Esophagus squamous epithelium (tissue), 5 donors: ENCODE measurements around the gene SH2D1B. TPM values are rescaled to one million over a fixed set of nuclear protein-coding genes. Genes with fewer than 3 reads are reported as not detected.

Experiments
- DNase-seq: peaks from one replicate; lab custom pipeline; 2025; lab: John Stamatoyannopoulos, UW
- H3K27ac ChIP-seq, 4 donors: fragments of 200-600 bp; sonication (generic); one replicate each; pipeline ENCODE4 v1.5.1; 2016 to 2019; ENCODE audit warnings: mild to moderate bottlenecking in 1 of 4
- H3K27me3 ChIP-seq, 4 donors: fragments of 200-600 bp; sonication (generic); 1 replicate in 3 of 4; 2 replicates in 1 of 4; pipeline versions ENCODE4 v1.5.1 to v1.6.0; 2017 to 2021; ENCODE audit warnings: antibody characterized with exemption in 1 of 4
- H3K36me3 ChIP-seq, 3 donors: fragments of 200-600 bp; sonication (generic); one replicate each; pipeline ENCODE4 v1.5.1; 2016 to 2019
- H3K4me1 ChIP-seq, 3 donors: fragments of 200-600 bp; sonication (generic); one replicate each; pipeline ENCODE4 v1.5.1; 2017 to 2019
- H3K4me3 ChIP-seq, 4 donors: fragments of 200-600 bp; sonication (generic); 1 replicate in 3 of 4; 2 replicates in 1 of 4; pipeline ENCODE4 v1.5.1; 2016 to 2019; ENCODE audit warnings: mild to moderate bottlenecking in 2 of 4, moderate library complexity in 1 of 4
- H3K9me3 ChIP-seq, 3 donors: fragments of 200-600 bp; sonication (generic); one replicate each; pipeline ENCODE4 v1.5.1; 2016 to 2019
- CTCF ChIP-seq, 6 experiments: fragments of 450-650 bp in 4 of 6; fragments of 200-600 bp in 2 of 6; sonication (generic) in 2 of 6; IDR thresholded peaks; one replicate each; pipeline ENCODE4 v1.5.1; 2016 to 2019; ENCODE audit warnings: antibody characterized with exemption in 6 of 6, mild to moderate bottlenecking in 4 of 6, moderate library complexity in 4 of 6
- POLR2A ChIP-seq, 4 donors: fragments of 450-650 bp; IDR thresholded peaks; one replicate each; pipeline ENCODE4 v1.6.1; 2017; ENCODE audit warnings: antibody characterized with exemption in 4 of 4, mild to moderate bottlenecking in 4 of 4, moderate library complexity in 3 of 4
- WGBS, 2 donors: methylation state at CpG; one replicate each; pipeline ENCODE4 v1.1.5; 2018; 5-methylcytosine and 5-hydroxymethylcytosine counted together
- intact Hi-C: fragments of 100-400 bp; cut with DNase I; formaldehyde crosslinking; loops from one replicate; pipeline ENCODE4 v1.15.0; 2022
- total RNA-seq, 4 donors: library from RNA; depleted of rRNA; stranded (reverse); fragments of >200 nt; gene quantifications; one replicate each; pipeline ENCODE4 v1.1.0, GENCODE V29; 2016
- donor health status: DM: yes; HTN: yes; CAD: no.

Gene SH2D1B
- total RNA-seq, 4 donors from 2014 or later, result 0.57 to 2.7 (median 0.78) TPM

GRCh38 chr1:162417650-162418049, 5.7 kb upstream of the SH2D1B start:
- DNase-seq, result no peak
- 86 to 93% methylated on average over 7 of the region's 7 CpGs for WGBS, 2 donors
- Histone ChIP-seq H3K27me3 (no peaks in the 10 kb centered on the region), H3K4me3 (no peak overlapping the region), H3K27ac (no peak overlapping the region), H3K9me3 (no peaks in the 10 kb centered on the region), H3K4me1 (peaks cover 0 to 27% (median 0%) of the 10 kb centered on the region in 3 donors), H3K36me3 (no peaks in the 10 kb centered on the region)
- intact Hi-C loops, result no loop called here
- TF ChIP-seq CTCF (IDR thresholded peaks at IDR 0.05) (no peak), POLR2A (IDR thresholded peaks at IDR 0.05) (no peak)

DNA sequence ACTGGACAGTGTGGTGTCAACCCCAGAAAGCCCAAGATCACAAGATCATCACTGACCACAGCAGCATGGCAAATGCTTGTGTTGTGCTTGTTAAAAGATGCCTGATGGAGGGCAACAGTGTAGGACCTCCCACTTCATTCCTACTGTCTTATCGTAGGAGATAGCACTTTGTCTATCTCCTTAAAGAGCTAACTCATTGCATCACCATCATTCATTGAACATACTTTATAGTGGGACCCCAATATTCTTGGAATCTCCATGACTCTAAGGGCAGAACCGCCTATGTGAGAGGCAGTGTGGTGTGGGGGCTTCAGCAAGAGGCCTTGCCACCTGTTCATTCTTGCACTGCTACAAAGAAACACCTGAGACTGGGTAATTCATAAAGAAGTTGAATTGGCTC, 5.0 kb upstream of the SH2D1B start:
- Histone ChIP-seq H3K4me3 (no peak overlapping the region), H3K9me3 (no peaks in the 10 kb centered on the region), H3K36me3 (no peaks in the 10 kb centered on the region), H3K27ac (no peak overlapping the region), H3K27me3 (no peaks in the 10 kb centered on the region), H3K4me1 (peaks cover 0 to 27% (median 0%) of the 10 kb centered on the region in 3 donors)
- 70 to 100% methylated on average over 1 to 2 of the region's 2 CpGs for WGBS, 2 donors
- no peak for DNase-seq
- TF ChIP-seq CTCF (IDR thresholded peaks at IDR 0.05) (no peak), POLR2A (IDR thresholded peaks at IDR 0.05) (no peak)
- intact Hi-C loops, result no loop called here

DNA sequence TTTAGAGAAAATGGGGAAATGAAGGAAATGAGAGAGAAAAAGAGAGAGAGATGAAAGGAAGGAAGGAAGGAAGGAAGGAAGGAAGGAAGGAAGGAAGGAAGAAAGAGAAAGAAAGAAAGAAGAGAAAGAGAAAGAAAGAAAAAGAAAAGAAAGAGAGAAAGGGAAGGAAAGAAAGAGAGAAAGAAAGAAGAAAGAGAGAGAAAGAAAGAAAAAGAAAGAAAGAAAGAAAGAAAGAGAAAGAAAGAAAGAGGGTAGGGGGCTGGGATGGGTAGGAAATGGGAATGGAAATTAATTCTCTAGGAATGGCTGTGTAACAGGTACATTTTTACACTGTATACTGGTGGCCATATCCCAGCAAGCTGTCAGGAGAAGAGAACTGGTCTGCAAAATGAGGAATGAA, 4.3 kb upstream of the SH2D1B start:
- Histone ChIP-seq H3K4me3 (no peak overlapping the region), H3K36me3 (no peaks in the 10 kb centered on the region), H3K27ac (no peak overlapping the region), H3K9me3 (no peaks in the 10 kb centered on the region), H3K4me1 (peaks cover 0 to 27% (median 0%) of the 10 kb centered on the region in 3 donors), H3K27me3 (no peaks in the 10 kb centered on the region)
- intact Hi-C loops, result no loop called here
- no peak for DNase-seq
- TF ChIP-seq CTCF (IDR thresholded peaks at IDR 0.05) (no peak), POLR2A (IDR thresholded peaks at IDR 0.05) (no peak)

GRCh38 chr1:162407539-162407938, 4.4 kb downstream of the SH2D1B start:
- no peaks in the 10 kb centered on the region for H3K4me1 ChIP-seq
- H3K27ac ChIP-seq, result no peak overlapping the region
- intact Hi-C loops, result no loop called here
- H3K9me3 ChIP-seq, result no peaks in the 10 kb centered on the region
- H3K36me3 ChIP-seq, result no peaks in the 10 kb centered on the region
- no peak for DNase-seq
- TF ChIP-seq POLR2A (IDR thresholded peaks at IDR 0.05), result no peak
- TF ChIP-seq CTCF (IDR thresholded peaks at IDR 0.05), result no peak
- WGBS, 2 donors, result 86 to 94% methylated on average over 1 of the region's 1 CpG
- no peak overlapping the region for H3K4me3 ChIP-seq
- peaks cover 0 to 7% (median 0%) of the 10 kb centered on the region in 4 donors for H3K27me3 ChIP-seq

- 69 to 96% methylated on average over 2 of the region's 2 CpGs for WGBS, 2 donors
- no peaks in the 10 kb centered on the region for H3K4me1 ChIP-seq
- intact Hi-C loops, result no loop called here
- no peak overlapping the region for H3K27ac ChIP-seq
- H3K27me3 ChIP-seq, result peaks cover 0 to 12% (median 0%) of the 10 kb centered on the region in 4 donors
- no peak for DNase-seq
- H3K9me3 ChIP-seq, result no peaks in the 10 kb centered on the region
- no peaks in the 10 kb centered on the region for H3K36me3 ChIP-seq
- no peak overlapping the region for H3K4me3 ChIP-seq
- TF ChIP-seq CTCF (IDR thresholded peaks at IDR 0.05) (no peak), POLR2A (IDR thresholded peaks at IDR 0.05) (no peak)
Observed at GRCh38 chr1:162406811-162407210, 5.1 kb downstream of the SH2D1B start.
